ENCODE results near the gene EOLA1.
"Not testable (repeated sequence)": the region's sequence is repeated elsewhere in the genome, so short reads cannot be mapped to it uniquely, and the experiment has no call there.

EOLA1 gene

GRCh38 chrX:149541521-149542047, 772 bp downstream of the EOLA1 start:
- no peak for FAIRE-seq
- TF ChIP-seq CTCF (IDR thresholded peaks at IDR 0.05; ENCODE audit: insufficient read depth, missing control alignments), result no peak

GRCh38 chrX:149545545-149546543, 5.0 kb downstream of the EOLA1 start:
- peak; percentile 3 for TF ChIP-seq CTCF (IDR thresholded peaks at IDR 0.05; ENCODE audit: insufficient read depth, missing control alignments)
- not testable (repeated sequence) for FAIRE-seq; DNase-seq (ENCODE audit: insufficient read length, low spot score)

More at GRCh38 chrX:149541521-149542047, 772 bp downstream of the EOLA1 start:
- DNase-seq (ENCODE audit: insufficient read length, low spot score), result no peak

- not testable (repeated sequence) for FAIRE-seq
Observed at GRCh38 chrX:149546962-149547361, 6.2 kb downstream of the EOLA1 start.

GRCh38 chrX:149547782-149548181, 7.0 kb downstream of the EOLA1 start:
- DNase-seq (ENCODE audit: insufficient read length, low spot score); FAIRE-seq: not testable (repeated sequence)

More at GRCh38 chrX:149546962-149547361, 6.2 kb downstream of the EOLA1 start:
- not testable (repeated sequence) for DNase-seq (ENCODE audit: insufficient read length, low spot score)

- not testable (repeated sequence) for FAIRE-seq
Observed at GRCh38 chrX:149549701-149550100, 8.9 kb downstream of the EOLA1 start, which contains the start of gene HSFX3. Gene HSFX3, minus strand, starts transcription at chrX:149549924. Its CDS starts 72 bp downstream, at chrX:149549852.

GRCh38 chrX:149550454-149550853, 9.6 kb downstream of the EOLA1 start:
- not testable (repeated sequence) for DNase-seq (ENCODE audit: insufficient read length, low spot score); FAIRE-seq

More at GRCh38 chrX:149549701-149550100, 8.9 kb downstream of the EOLA1 start, which contains the start of gene HSFX3:
- not testable (repeated sequence) for DNase-seq (ENCODE audit: insufficient read length, low spot score)

- not testable (repeated sequence) for FAIRE-seq; DNase-seq (ENCODE audit: insufficient read length, low spot score)
Observed at GRCh38 chrX:149551245-149551938, 10.6 kb downstream of the EOLA1 start.

GRCh38 chrX:149551939-149552248, 11.1 kb downstream of the EOLA1 start:
- not testable (repeated sequence) for FAIRE-seq; DNase-seq (ENCODE audit: insufficient read length, low spot score)

GRCh38 chrX:149555251-149555650, 14.4 kb downstream of the EOLA1 start:
- not testable (repeated sequence) for DNase-seq (ENCODE audit: insufficient read length, low spot score); FAIRE-seq

- DNase-seq (ENCODE audit: insufficient read length, low spot score), result no peak
- no peak for FAIRE-seq
- no peak for TF ChIP-seq CTCF (IDR thresholded peaks at IDR 0.05; ENCODE audit: insufficient read depth, missing control alignments)
Observed at GRCh38 chrX:149563359-149563758, 22.5 kb downstream of the EOLA1 start.

All from D721Med (cell line).